GM18868 (cell line): ENCODE measurements around the gene ATP2A2.
"Not testable (repeated sequence)": the region's sequence is repeated elsewhere in the genome, so short reads cannot be mapped to it uniquely, and the experiment has no call there.

ENCODE experiments used
- ATAC-seq: cut with Tn5 transposase; IDR thresholded peaks from one replicate; pipeline ENCODE4 v1.9.1; 2021; ENCODE audit warnings: mild to moderate bottlenecking, moderate library complexity; ENCODE audit not compliant: unreplicated experiment

Gene ATP2A2

DNA sequence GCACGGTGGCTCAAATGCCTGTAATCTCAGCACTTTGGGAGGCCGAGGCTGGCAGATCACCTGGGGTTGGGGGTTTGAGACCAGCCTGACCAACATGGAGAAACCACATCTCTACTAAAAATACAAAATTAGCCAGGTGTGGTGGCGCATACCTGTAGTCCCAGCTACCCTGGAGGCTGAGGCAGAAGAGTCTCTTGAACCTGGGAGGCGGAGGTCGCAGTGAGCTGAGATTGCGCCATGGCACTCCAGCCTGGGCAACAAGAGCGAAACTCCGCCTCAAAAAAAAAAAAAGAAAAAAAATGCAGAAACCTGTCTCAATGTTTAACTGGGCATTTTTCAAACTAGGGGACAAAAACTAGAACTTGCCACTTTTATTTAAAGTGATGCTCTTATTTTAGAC is 59.2 kb downstream of the ATP2A2 start:
- ATAC-seq, result not testable (repeated sequence)

DNA sequence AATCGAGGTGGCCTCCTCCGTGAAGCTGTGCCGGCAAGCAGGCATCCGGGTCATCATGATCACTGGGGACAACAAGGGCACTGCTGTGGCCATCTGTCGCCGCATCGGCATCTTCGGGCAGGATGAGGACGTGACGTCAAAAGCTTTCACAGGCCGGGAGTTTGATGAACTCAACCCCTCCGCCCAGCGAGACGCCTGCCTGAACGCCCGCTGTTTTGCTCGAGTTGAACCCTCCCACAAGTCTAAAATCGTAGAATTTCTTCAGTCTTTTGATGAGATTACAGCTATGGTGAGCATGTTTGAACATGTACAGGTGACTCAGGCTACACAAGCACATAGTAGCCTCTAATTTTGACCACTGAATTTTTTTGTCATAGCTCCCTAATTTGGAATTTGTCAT is 59.7 kb downstream of the ATP2A2 start:
- ATAC-seq, result no peak

DNA sequence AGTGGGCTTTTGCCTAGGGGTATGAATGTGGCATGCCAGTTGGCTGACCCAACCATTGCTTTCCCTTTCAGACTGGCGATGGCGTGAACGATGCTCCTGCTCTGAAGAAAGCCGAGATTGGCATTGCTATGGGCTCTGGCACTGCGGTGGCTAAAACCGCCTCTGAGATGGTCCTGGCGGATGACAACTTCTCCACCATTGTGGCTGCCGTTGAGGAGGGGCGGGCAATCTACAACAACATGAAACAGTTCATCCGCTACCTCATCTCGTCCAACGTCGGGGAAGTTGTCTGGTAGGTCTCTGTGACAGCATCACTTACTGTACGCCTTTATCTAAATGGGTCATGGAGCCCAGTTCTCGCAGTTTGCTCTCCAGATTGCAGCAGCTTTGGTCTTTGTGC is 61.1 kb downstream of the ATP2A2 start:
- no peak for ATAC-seq

DNA sequence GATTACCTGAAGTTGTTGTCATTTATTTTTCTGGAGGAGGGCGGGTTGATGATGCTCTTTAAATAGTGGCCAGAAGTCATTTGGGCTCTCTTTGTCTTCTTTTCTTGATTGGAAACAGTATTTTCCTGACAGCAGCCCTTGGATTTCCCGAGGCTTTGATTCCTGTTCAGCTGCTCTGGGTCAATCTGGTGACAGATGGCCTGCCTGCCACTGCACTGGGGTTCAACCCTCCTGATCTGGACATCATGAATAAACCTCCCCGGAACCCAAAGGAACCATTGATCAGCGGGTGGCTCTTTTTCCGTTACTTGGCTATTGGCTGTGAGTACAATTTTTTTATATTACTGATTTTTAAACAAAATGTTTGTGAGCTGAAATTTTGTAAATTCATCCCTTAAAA is 62.1 kb downstream of the ATP2A2 start:
- no peak for ATAC-seq

DNA sequence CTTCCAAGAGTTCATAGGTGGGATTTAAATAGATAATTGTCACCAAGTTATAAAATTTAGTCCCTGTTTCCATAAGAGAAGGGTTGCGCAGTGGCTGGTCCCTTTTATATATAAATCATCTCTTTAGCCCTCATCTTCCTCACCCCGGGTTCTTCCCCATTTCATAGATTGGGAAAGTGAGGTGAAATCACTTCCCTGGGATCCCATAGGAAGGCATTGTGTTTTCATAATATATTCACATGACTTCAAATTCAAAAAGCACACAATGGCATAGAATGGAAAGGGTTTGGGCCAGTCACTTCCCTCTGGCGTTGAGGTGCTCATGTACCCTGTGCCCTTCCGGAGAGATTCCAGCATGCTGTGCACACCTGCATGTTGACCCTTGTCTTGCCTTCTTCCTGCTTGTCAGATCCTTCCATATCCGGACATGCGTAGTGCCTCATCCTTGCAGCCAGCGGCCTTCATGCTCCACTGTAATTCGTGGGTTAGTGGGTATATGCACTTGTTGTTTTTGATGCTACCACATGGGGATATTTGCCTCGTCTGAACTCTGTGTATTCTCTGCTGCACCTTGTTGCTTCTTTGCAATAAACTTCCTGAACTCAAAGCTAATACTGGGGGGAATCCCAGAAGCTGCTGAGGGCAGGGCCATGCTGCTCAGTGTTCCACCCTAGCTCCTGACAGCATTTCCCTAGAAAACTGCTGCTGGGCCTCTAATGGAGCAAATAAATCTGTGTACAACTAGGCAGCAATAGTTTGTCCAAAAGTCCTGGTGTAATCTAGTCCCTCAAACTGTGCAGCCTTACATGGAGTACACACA is 62.9 kb downstream of the ATP2A2 start:
- no peak for ATAC-seq

DNA sequence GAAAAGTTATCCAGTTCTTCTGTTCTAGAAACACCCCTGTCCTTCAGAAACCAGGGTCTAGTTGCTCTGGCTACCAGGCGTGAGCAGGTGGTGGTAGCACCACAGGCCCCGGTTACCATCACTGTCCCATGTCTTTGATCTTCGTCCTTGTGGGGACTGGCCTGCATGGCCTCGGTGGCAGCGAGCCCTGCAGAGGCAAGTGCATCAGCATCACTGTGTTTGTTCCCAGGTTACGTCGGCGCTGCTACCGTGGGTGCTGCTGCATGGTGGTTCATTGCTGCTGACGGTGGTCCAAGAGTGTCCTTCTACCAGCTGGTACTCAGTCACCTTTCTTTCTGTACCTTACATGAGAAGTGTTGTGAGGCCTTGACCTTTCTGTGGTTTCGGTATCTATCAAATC is 63.6 kb downstream of the ATP2A2 start:
- ATAC-seq, result no peak

DNA sequence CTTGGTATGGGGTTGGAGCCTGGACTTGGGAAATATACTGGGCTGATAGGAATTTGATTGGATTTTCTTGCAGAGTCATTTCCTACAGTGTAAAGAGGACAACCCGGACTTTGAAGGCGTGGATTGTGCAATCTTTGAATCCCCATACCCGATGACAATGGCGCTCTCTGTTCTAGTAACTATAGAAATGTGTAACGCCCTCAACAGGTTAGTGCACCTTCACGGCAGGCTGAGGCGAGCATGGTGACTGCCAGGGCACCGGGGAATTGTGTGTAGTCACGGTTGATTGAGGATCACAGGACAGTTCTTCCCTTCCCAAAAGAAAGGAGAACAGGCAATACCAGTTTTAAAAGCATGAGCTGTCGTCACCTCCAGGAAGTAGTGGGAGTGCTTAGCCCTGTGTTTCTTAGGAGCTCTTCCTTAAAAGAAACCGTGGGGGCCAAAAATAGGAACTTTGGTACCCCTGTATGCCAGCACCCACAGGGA is 64.2 kb downstream of the ATP2A2 start:
- ATAC-seq, result no peak

DNA sequence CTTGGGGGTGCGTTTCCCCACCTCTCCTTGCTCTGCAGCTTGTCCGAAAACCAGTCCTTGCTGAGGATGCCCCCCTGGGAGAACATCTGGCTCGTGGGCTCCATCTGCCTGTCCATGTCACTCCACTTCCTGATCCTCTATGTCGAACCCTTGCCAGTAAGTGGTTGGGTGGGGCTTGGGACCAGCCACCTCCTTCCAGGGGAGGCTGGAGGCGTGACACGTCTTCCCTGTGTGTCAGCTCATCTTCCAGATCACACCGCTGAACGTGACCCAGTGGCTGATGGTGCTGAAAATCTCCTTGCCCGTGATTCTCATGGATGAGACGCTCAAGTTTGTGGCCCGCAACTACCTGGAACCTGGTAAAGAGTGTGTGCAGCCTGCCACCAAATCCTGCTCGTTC is 64.9 kb downstream of the ATP2A2 start:
- ATAC-seq, result no peak

DNA sequence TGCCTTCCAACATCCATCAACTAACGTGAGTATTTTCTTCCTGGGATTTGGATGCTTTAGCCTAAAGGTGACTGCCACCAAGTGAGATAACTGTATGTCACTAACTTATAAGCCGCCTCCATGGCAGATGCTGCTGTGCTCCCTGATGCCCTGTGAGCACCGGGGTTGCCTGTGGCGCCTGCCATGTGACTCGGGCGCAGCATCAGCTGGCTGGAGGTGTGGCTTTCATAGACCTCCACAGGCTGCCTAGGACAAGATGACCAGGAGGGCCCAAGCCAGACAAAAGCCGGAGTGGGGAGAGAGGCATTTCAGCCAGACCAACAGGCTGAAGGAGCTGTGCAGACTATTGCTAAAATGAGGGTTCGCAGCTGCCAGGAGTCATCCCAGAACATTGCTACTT is 66.7 kb downstream of the ATP2A2 start:
- no peak for ATAC-seq

DNA sequence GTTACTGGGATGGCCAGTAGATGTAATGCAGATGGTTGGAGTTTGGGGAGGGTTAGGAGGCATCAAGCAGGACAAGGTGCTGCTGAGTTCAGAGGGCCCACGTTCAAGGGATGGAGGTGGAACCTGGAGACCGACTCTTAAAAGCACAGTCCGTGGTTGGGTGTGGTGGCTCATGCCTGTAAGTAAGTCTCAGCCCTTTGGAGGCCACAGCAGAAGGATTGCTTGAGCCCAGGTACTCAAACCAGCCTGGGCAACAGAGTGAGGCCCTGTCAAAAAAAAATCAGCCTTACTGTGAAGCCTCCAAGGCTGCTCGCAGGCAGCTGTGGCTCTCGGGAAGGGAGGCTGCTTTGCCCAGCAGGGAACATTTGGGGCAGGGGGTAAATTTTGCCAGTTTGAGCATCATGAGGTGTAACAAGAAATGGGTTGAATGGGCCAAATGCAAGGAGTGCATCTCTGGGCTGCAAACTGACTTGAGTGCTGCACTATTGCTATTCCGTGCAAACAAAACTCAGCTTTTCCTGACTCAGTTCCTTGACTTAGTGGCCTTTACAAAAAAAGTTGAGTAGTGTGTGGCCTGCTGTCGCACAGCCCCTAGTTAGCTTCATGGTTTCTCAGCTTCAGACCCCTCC is 67.5 kb downstream of the ATP2A2 start:
- ATAC-seq, result no peak

DNA sequence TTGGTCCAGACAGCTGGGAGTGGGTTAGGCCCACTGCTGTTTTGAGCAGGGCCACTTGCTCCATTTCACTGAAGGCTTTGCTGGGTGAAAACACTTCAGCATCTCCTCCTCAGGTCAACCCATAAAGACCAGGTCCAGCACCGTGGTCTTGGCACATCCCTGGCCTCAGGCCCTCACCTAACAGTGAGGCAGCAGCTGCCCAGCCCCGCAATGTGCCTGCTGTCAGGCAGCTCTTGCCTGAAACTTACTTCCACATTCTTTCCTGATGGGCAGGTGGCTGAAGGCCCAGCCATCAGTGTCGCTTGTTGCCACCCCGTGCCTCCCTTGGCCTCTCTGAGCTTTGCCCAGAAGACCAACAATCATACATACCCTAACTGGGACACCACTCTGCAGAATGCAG is 68.0 kb downstream of the ATP2A2 start:
- ATAC-seq, result no peak

DNA sequence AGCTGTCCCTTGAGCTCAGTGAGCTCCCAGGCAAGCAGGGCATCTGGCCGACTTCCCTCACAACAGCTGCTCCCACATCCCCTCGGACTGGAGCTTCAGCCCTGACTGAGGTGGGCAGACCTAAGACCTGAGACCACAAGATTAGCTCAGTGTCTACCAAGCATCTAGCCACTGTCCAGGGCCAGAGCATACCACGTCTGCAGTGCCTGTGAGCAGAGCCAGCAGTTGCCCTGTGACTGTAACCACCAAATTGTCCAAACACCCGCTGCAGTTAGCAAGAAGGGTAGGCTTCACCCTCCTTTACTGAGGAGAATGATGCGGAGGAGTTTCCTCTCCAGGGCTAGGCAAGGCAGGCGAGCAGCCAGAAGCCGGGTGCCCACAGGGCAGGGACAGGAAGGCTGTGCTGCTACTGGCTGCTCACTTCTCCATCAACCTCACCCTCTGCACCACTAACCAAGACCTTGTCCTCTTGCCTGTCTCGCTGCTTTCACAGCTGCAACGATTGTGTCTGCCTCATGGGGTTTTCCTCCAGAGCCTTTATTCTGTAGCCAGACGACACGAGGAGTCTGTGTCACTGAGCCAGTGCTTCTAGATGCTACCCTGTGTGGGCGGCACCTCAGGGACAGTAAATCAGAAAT is 68.6 kb downstream of the ATP2A2 start:
- ATAC-seq, result peak; percentile 78

DNA sequence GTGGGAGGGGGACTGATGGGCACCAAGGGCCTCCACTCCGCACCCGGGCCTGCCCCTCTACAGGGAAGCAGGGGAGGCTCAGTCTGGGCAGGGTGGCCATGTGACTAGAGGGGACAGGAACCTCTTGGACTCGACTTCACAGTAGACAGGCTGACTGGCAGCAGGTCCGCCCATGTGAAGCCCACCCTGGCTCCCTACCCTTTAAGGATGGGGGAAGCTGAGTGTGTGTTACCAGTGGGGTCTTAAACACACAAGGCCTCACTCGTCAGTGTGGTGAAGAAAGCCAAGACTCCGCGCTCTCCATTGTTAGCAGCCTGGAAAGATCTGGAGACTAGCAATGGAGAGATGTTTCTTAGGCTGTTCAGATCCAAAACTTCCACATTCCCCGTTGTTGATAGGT is 70.1 kb downstream of the ATP2A2 start:
- ATAC-seq, result no peak

DNA sequence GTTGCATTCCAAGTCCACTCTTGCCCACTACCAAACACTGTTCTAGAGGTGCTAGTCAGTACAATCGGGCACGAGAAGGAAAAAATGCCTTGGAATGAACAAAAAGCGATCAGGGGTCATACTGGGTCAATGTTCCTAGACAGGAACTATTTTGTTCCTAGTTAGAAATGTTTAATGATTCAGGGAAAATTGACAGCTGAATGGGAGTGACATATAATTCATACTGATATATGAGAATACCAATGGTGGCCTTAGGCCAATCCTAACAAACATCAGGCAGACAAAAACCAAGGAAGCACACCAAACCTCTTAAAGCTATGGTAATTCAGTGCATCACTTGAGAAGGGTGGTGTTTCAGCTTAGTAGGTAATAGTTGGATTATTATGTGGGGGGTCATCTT is 71.4 kb downstream of the ATP2A2 start:
- no peak for ATAC-seq

DNA sequence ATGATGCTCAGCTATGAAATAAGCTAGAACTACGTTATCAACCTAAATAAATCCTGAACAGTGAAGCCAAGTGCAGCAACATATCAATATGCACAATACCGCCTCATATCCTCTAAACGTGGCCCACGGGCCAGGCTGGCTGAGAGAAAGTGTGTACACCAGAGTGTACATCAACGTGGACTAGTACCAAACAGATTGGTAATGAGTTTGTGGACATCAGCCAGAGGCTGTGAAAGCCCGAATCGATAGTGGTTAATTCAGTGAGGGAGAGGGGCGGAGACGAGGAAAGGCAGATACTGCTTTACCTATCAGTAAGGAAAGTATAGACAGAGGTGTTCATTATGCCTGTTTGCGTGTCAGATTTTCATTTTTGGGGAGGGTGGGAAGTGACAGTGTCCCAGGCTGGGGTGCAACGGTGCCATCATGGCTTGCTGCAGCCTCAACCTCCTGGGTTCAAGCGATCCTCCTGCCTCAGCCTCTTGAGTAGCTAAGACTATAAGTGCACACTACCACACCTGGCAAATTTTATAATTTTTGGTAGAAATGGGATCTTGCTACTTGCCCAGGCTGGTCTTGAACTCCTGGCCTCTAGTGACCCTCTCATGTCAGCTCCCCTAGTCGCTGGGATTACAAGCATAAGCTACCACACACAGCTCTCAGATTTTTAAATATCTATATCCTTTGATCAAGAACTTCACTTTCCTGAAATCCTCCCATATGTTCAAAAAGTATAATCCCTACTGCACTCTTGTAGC is 72.3 kb downstream of the ATP2A2 start:
- no peak for ATAC-seq

DNA sequence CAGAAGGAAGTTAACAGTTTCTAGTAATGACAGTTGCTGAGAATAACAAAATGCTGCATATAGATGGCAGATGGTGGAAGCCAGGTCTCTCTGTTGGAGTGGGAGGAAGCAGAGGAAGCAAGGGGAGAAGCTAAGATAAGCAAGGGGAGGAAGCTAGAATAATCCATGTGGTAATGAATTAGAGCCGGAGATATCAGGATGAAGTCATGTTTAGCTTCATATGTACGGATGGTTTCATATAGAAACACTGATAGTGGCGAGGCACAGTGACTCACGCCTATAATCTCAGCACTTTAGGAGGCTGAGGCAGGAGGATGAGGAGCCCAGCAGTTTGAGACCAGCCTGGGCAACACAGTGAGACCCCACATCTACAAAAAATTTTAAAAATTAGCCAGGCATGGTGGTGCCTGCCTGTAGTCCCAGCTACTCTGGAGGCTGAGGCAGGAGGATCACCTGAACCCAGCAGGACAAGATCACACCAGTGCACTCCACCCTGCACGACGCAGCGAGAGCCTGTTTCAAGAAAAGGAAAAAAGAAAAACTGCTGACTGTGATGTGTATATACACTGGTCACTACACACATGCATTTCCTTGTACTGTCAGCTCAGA is 73.2 kb downstream of the ATP2A2 start:
- ATAC-seq, result no peak

DNA sequence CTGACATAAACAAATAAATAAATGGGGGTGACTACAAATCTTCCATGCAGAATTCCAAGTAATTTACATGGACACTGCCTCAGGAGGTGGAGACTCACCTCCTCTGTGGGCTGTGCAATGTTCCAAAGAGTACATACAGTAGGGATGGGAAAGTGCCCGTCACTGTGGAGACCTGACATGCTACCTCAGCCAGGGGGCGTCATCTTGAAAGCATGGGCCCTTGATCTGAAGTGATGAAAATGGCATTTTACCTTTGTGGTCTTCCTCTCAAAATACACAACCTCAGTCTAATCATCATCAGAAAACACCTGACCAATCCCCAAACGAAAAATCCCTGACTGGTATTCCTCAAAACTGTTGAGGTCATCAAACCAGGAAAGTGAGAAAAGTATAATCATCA is 74.0 kb downstream of the ATP2A2 start:
- ATAC-seq, result no peak

DNA sequence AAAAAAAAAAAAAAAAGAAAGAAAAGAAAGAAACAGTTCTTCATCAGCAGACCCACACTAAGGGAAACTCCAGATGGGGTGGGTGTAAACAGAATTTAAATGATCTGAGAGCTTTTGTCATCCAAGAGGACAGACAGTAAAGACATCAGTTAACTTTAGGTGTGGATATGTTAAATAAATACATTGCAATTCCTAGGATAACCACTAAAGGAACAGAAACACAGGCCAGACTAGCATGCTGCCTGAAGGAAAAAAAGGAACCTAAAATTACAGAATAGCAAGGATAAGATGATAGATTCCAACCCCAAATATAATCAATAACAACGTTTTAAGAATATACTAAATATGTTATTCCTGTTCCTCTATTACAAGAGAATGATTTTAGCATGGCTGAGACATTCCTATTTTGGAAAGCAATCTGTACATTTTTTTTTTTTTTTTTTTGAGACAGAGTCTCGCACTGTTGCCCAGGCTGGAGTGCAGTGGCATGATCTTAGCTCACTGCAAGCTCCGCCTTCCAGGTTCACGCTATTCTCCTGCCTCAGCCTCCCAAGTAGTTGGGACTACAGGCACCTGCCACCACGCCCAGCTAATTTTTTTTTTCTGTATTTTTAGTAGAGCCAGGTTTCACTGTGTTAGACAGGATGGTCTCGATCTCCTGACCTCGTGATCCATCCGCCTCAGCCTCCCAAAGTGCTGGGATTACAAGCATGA is 77.5 kb downstream of the ATP2A2 start:
- ATAC-seq, result not testable (repeated sequence)

DNA sequence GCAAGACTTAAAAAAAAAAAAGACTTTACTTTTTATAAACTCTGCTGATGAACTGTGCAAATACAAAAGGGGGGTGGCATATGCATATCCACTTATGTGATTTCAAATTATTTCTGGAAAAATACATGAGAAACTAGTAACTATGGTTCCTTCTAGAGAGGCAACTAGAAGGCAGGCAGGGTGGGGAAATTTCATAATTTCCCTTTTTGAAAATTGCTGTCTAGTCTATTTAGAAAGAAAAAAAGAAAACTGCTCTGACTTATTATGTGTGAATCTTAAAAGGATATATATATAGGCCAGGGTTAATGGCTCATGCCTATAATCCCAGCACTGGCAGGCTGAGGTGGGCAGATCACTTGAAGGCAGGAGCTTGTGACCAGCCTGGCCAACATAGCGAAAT is 80.2 kb downstream of the ATP2A2 start:
- no peak for ATAC-seq
